H9 (cell line): ENCODE measurements around the gene TRHDE. TPM values are rescaled to one million over a fixed set of nuclear protein-coding genes. Genes with fewer than 3 reads are reported as not detected.

Experiments
- DNase-seq: peaks from one replicate; pipeline ENCODE4 v3.0.0-alpha.2; 2017
- H2AFZ ChIP-seq: one replicate; pipeline ENCODE4 v1.6.1; 2013; ENCODE audit warnings: mild to moderate bottlenecking, low read length, control low read depth, moderate library complexity
- H2AK5ac ChIP-seq: 2 replicates; pipeline ENCODE4 v1.6.1; 2013; ENCODE audit warnings: low read length, control low read depth, mixed read lengths; ENCODE audit not compliant: insufficient read length
- H2BK120ac ChIP-seq: one replicate; pipeline ENCODE4 v1.6.1; 2013; ENCODE audit warnings: low read depth, mild to moderate bottlenecking, low read length, control low read depth, inconsistent platforms; ENCODE audit not compliant: poor library complexity, severe bottlenecking
- H2BK12ac ChIP-seq: 2 replicates; pipeline ENCODE4 v1.6.1; 2013; ENCODE audit warnings: low read length, control low read depth, mixed read lengths, low read depth; ENCODE audit not compliant: insufficient read length
- H2BK15ac ChIP-seq: 2 replicates; pipeline ENCODE4 v1.6.1; 2013; ENCODE audit warnings: low read depth, low read length, control low read depth
- H2BK20ac ChIP-seq: one replicate; pipeline ENCODE4 v1.6.1; 2013; ENCODE audit warnings: low read depth, mild to moderate bottlenecking, low read length, control low read depth, inconsistent platforms; ENCODE audit not compliant: poor library complexity, severe bottlenecking
- H2BK5ac ChIP-seq: 2 replicates; pipeline ENCODE4 v1.6.1; 2013; ENCODE audit warnings: low read length, control low read depth, mixed read lengths; ENCODE audit not compliant: insufficient read length
- H3K14ac ChIP-seq: 2 replicates; pipeline ENCODE4 v1.6.1; 2013; ENCODE audit warnings: low read length, control low read depth; ENCODE audit not compliant: insufficient read depth
- H3K18ac ChIP-seq: 2 replicates; pipeline ENCODE4 v1.6.1; 2013; ENCODE audit warnings: low read depth, mild to moderate bottlenecking, mixed read lengths, low read length, control low read depth; ENCODE audit not compliant: insufficient read length
- H3K23ac ChIP-seq: 2 replicates; pipeline ENCODE4 v1.6.1; 2013; ENCODE audit warnings: low read length, control low read depth, mixed read lengths, low read depth; ENCODE audit not compliant: insufficient read length
- H3K23me2 ChIP-seq: 2 replicates; pipeline ENCODE4 v1.6.1; 2013; ENCODE audit warnings: low read depth, mild to moderate bottlenecking, mixed read lengths, low read length, control low read depth; ENCODE audit not compliant: insufficient read length, poor library complexity, severe bottlenecking
- H3K27ac ChIP-seq: 2 replicates; pipeline ENCODE4 v1.5.1; 2013; ENCODE audit warnings: low read length, control low read depth, mixed read lengths, low read depth; ENCODE audit not compliant: insufficient read length
- H3K27me3 ChIP-seq: 2 replicates; pipeline ENCODE4 v1.6.1; 2013; ENCODE audit warnings: low read length, control low read depth, inconsistent platforms; ENCODE audit not compliant: insufficient read depth
- H3K4ac ChIP-seq: 2 replicates; pipeline ENCODE4 v1.6.1; 2013; ENCODE audit warnings: low read depth, mild to moderate bottlenecking, control low read depth, inconsistent platforms, low read length, moderate library complexity
- H3K4me1 ChIP-seq: 2 replicates; pipeline ENCODE4 v1.6.1; 2013; ENCODE audit warnings: low read length, control low read depth, inconsistent platforms; ENCODE audit not compliant: insufficient read depth
- H3K4me2 ChIP-seq: 2 replicates; pipeline ENCODE4 v1.6.1; 2013; ENCODE audit warnings: low read length, control low read depth, mixed read lengths; ENCODE audit not compliant: insufficient read length, insufficient read depth
- H3K56ac ChIP-seq: 2 replicates; pipeline ENCODE4 v1.6.1; 2013; ENCODE audit warnings: low read depth, mild to moderate bottlenecking, mixed read lengths, low read length, control low read depth; ENCODE audit not compliant: insufficient read length
- H3K79me1 ChIP-seq: 2 replicates; pipeline ENCODE4 v1.6.1; 2013; ENCODE audit warnings: low read depth, mild to moderate bottlenecking, moderate library complexity, low read length, control low read depth, inconsistent platforms; ENCODE audit not compliant: insufficient read depth, poor library complexity, severe bottlenecking
- H3K79me2 ChIP-seq: 2 replicates; pipeline ENCODE4 v1.6.1; 2013; ENCODE audit warnings: low read length, control low read depth, inconsistent platforms; ENCODE audit not compliant: insufficient read depth
- H3K9ac ChIP-seq: 2 replicates; pipeline ENCODE4 v1.6.1; 2013; ENCODE audit warnings: low read length, control low read depth, mixed read lengths; ENCODE audit not compliant: insufficient read length; ENCODE audit errors: extremely low read depth
- H3K9me3 ChIP-seq: one replicate; pipeline ENCODE4 v1.6.1; 2013; ENCODE audit warnings: low read depth, low read length, inconsistent platforms; ENCODE audit not compliant: control insufficient read depth
- H3T11ph ChIP-seq: one replicate; pipeline ENCODE4 v1.6.1; 2013; ENCODE audit warnings: mild to moderate bottlenecking, low read length, control low read depth, inconsistent platforms
- H4K20me1 ChIP-seq: one replicate; pipeline ENCODE4 v1.6.1; 2013; ENCODE audit not compliant: control insufficient read depth, insufficient read length, insufficient read depth
- H4K5ac ChIP-seq: 2 replicates; pipeline ENCODE4 v1.6.1; 2013; ENCODE audit warnings: low read depth, mild to moderate bottlenecking, mixed read lengths, low read length, control low read depth; ENCODE audit not compliant: insufficient read length
- H4K8ac ChIP-seq: replicated peaks from 2 replicates; pipeline ENCODE4 v1.6.1; 2013; ENCODE audit warnings: low read length, control low read depth, mixed read lengths, low read depth; ENCODE audit not compliant: insufficient read length
- H4K91ac ChIP-seq: 2 replicates; pipeline ENCODE4 v1.6.1; 2013; ENCODE audit warnings: low read depth, mild to moderate bottlenecking, moderate library complexity, mixed read lengths, low read length, control low read depth; ENCODE audit not compliant: insufficient read length
- H3K27ac Mint-ChIP-seq, 3 experiments: 2 replicates in 2 of 3; 3 replicates in 1 of 3; pipeline ENCODE4 v1.8.0; 2020 to 2021; ENCODE audit warnings: mixed read lengths in 3 of 3, mild to moderate bottlenecking in 1 of 3, moderate library complexity in 1 of 3
- H3K27me3 Mint-ChIP-seq: 2 replicates; pipeline ENCODE4 v1.8.0; 2021; ENCODE audit warnings: low read depth, mild to moderate bottlenecking, moderate library complexity, mixed read lengths
- H3K36me3 Mint-ChIP-seq, 3 experiments: 2 replicates in 2 of 3; 3 replicates in 1 of 3; pipeline ENCODE4 v1.8.0; 2020 to 2021; ENCODE audit warnings: low read depth in 3 of 3, mixed read lengths in 3 of 3; ENCODE audit not compliant: insufficient read depth in 1 of 3
- H3K4me1 Mint-ChIP-seq, 2 experiments: 2 replicates each; pipeline ENCODE4 v1.8.0; 2020; ENCODE audit warnings: mixed read lengths in 2 of 2
- H3K4me3 Mint-ChIP-seq, 2 experiments: 2 replicates in 1 of 2; 3 replicates in 1 of 2; pipeline ENCODE4 v1.8.0; 2020 to 2021; ENCODE audit warnings: mild to moderate bottlenecking in 2 of 2, mixed read lengths in 2 of 2, moderate library complexity in 1 of 2
- H3K9me3 Mint-ChIP-seq, 2 experiments: 2 replicates in 1 of 2; 3 replicates in 1 of 2; pipeline ENCODE4 v1.8.0; 2020; ENCODE audit warnings: mild to moderate bottlenecking in 2 of 2, mixed read lengths in 2 of 2, moderate library complexity in 1 of 2
- WGBS: extraction: QIAGEN DNeasy Blood & Tissue Kit; methylation state at CpG from one replicate; pipeline ENCODE4 v1.1.7; 2013; ENCODE audit warnings: missing lambda C conversion rate, low lambda C conversion rate, mixed read lengths; ENCODE audit not compliant: insufficient read length; ENCODE audit errors: extremely low coverage; 5-methylcytosine and 5-hydroxymethylcytosine counted together
- total RNA-seq: library from RNA; stranded (reverse); gene quantifications from 2 replicates; pipeline ENCODE4 v1.2.1, GENCODE V29; 2021
- TF ChIP-seq, protein P1 (sequence below): fragments of 200-600 bp; sonication (generic); conservative IDR thresholded peaks from 3 replicates; pipeline ENCODE4 v1.8.0; 2021; ENCODE audit warnings: antibody characterized with exemption, mild to moderate bottlenecking

TRHDE gene
- total RNA-seq, 1 experiment from 2014 or later = 1.0 TPM

DNA sequence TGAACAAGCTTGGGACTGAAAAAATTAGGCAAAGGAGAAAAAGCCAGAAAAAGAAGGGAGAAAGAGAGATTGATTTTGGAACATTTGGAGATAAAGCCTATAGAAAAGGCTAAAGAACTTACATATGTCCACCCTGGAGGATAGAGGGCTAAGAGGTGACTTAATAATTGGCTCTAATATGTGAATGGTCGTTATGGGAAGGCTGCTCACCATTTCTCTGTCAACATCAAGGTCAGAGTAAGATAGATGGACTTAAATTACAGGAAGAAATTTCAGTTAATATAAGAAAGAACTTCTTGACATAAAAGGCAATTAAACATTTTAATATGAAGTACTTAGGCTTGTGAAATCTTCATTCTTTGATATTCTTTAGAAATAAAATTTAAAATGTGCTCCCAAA is 238.6 kb downstream of the TRHDE start:
- TF ChIP-seq, protein P1, sequence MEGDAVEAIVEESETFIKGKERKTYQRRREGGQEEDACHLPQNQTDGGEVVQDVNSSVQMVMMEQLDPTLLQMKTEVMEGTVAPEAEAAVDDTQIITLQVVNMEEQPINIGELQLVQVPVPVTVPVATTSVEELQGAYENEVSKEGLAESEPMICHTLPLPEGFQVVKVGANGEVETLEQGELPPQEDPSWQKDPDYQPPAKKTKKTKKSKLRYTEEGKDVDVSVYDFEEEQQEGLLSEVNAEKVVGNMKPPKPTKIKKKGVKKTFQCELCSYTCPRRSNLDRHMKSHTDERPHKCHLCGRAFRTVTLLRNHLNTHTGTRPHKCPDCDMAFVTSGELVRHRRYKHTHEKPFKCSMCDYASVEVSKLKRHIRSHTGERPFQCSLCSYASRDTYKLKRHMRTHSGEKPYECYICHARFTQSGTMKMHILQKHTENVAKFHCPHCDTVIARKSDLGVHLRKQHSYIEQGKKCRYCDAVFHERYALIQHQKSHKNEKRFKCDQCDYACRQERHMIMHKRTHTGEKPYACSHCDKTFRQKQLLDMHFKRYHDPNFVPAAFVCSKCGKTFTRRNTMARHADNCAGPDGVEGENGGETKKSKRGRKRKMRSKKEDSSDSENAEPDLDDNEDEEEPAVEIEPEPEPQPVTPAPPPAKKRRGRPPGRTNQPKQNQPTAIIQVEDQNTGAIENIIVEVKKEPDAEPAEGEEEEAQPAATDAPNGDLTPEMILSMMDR = no peak

More for the DNA sequence above, 238.6 kb downstream of the TRHDE start:
- no peaks in the 10 kb centered on the region for H3K9me3 ChIP-seq
- H2BK15ac ChIP-seq = no peak overlapping the region
- H3K4me1 Mint-ChIP-seq = peaks cover 5 to 7% of the 10 kb centered on the region in 2 experiments; a peak in 3 of 4 replicates
- H4K5ac ChIP-seq = no peak overlapping the region
- no peak overlapping the region for H3T11ph ChIP-seq
- H3K4me1 ChIP-seq = no peaks in the 10 kb centered on the region
- H3K27ac ChIP-seq = no peak overlapping the region
- no CpG with 5 or more reads among the region's 1 CpG for WGBS
- H3K56ac ChIP-seq = no peak overlapping the region
- no peak overlapping the region for H3K14ac ChIP-seq
- no peak overlapping the region for H2BK12ac ChIP-seq
- no peak overlapping the region for H3K4ac ChIP-seq
- no peaks in the 10 kb centered on the region; a peak in 2 of 5 replicates for H3K9me3 Mint-ChIP-seq
- H3K27me3 ChIP-seq = no peaks in the 10 kb centered on the region
- no peaks in the 10 kb centered on the region for H3K27me3 Mint-ChIP-seq
- H3K9ac ChIP-seq = no peak overlapping the region
- no peak overlapping the region for H3K18ac ChIP-seq
- no peak overlapping the region for H2BK20ac ChIP-seq
- H2AK5ac ChIP-seq = no peak overlapping the region
- no peak overlapping the region for H2BK5ac ChIP-seq
- H3K27ac Mint-ChIP-seq = no peak overlapping the region
- H3K79me1 ChIP-seq = no peaks in the 10 kb centered on the region
- H4K91ac ChIP-seq = no peak overlapping the region
- H3K23ac ChIP-seq = no peak overlapping the region
- no peaks in the 10 kb centered on the region for H3K23me2 ChIP-seq
- DNase-seq = no peak
- H3K36me3 Mint-ChIP-seq = no peaks in the 10 kb centered on the region; a peak in 1 of 7 replicates
- H3K4me2 ChIP-seq = no peak overlapping the region
- no peaks in the 10 kb centered on the region for H3K79me2 ChIP-seq
- no peak overlapping the region for H4K8ac ChIP-seq
- no peak overlapping the region for H2AFZ ChIP-seq
- no peaks in the 10 kb centered on the region for H4K20me1 ChIP-seq
- H2BK120ac ChIP-seq = no peak overlapping the region
- H3K4me3 Mint-ChIP-seq = no peak overlapping the region
